Subcutaneous adipose tissue (tissue), 4 donors: Measurements from ENCODE around the gene SLC39A8. TPM values are rescaled to one million over a fixed set of nuclear protein-coding genes. Genes with fewer than 3 reads are reported as not detected.

Source experiments
- total RNA-seq, 4 donors: library from RNA; depleted of rRNA; stranded (reverse); fragments of >200 nt; gene quantifications; one replicate each; pipeline ENCODE4 v1.1.0, GENCODE V29; 2016
- TF ChIP-seq, protein P1 (sequence below): fragments of 450-650 bp; IDR thresholded peaks from one replicate; pipeline ENCODE4 v1.5.1; 2016; ENCODE audit warnings: low read depth, mild to moderate bottlenecking, control low read depth, antibody characterized with exemption, moderate library complexity

Gene SLC39A8
- total RNA-seq, 4 donors from 2014 or later = 8.9 to 56.3 (median 21.4) TPM

DNA sequence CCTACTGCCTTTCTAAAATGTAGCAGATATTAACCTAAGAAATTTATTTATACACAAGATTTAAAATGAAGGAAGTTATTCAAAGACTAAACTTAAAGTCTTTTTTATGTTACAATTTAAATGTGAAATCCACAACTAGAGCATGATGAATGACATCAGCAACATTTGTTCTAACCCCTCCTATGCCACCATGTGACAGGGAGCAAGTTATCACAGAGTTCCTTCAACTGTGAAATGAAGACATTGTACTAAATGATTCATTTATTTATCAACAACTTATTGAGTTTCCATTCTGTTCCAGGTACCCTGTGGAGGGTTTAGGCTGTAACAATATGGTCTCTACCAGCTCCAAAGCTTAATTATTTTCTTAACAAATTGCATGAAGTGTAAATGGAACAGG is 76.9 kb downstream of the SLC39A8 start:
- TF ChIP-seq, protein P1, sequence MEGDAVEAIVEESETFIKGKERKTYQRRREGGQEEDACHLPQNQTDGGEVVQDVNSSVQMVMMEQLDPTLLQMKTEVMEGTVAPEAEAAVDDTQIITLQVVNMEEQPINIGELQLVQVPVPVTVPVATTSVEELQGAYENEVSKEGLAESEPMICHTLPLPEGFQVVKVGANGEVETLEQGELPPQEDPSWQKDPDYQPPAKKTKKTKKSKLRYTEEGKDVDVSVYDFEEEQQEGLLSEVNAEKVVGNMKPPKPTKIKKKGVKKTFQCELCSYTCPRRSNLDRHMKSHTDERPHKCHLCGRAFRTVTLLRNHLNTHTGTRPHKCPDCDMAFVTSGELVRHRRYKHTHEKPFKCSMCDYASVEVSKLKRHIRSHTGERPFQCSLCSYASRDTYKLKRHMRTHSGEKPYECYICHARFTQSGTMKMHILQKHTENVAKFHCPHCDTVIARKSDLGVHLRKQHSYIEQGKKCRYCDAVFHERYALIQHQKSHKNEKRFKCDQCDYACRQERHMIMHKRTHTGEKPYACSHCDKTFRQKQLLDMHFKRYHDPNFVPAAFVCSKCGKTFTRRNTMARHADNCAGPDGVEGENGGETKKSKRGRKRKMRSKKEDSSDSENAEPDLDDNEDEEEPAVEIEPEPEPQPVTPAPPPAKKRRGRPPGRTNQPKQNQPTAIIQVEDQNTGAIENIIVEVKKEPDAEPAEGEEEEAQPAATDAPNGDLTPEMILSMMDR = no peak

DNA sequence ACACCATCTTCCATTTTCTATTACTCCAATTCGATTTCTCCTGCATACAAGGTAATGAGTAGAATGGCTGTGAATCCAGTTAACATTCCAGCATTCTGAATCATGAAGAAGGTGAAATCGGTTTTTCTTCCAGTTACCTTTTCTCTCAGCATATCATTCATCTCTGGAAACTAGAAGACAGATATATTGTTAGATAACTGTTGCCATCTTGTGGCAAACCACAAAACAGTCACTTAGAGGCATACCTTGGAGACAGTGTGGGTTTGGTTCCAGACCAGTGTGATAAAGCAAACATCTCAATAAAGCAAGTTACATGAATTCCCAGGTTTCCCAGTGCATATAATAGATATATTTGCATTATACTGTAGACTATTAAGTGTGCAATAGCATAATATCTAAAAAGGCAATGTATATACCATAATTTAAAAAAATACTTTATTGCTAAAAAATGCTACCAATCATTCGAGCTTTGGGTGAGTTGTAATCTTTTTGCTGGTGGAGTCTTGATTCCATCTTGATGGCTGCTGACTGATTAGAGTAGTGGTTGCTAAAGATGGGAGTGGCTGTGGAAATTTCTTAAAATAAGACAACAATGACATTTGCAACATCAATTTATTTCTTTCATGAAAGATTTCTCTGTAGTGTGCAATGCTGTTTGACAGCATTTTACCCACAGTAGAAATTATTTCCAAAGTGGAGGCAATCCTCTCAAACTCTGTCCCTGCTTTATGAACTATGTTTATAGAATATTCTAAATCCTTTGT is 82.1 kb downstream of the SLC39A8 start:
- TF ChIP-seq, protein P1 = no peak

DNA sequence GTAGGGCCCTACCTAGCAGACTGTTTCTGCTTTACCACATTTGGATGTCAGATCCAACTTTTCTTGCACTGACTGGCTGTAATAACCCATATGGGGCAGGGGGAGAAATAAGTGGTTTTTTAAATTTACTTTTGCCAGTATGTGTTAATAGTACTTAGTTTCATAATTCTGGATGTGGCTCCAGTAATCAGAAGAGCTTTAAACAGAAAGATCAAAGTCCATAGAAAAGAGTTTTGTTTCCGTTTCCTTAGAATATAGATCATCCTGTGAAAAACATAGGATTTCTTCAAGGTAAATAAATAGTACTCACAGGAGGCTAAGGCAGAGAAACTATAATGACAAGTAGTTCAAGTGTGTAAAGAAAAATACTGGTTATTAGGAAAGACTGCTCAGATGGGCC is 85.6 kb downstream of the SLC39A8 start:
- TF ChIP-seq, protein P1 = no peak

DNA sequence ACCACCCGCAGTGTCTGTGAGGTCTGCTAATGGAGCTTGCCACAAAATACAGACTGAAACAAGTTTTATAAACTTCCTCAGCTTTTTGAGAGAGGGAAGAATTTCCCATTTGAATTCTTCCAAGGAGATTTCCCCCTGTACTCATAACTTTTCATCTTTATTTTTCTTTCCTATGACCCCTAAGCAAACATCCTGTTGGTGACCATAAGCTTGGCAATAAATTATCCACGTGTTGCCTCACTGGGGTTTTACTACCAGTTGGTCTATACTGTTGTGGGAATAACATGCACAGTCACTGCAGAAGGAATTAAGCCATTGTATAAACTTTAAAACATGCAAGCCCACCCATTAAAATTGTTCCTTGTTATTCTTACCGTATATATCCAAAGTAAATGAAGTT is 86.2 kb downstream of the SLC39A8 start:
- TF ChIP-seq, protein P1 = no peak

DNA sequence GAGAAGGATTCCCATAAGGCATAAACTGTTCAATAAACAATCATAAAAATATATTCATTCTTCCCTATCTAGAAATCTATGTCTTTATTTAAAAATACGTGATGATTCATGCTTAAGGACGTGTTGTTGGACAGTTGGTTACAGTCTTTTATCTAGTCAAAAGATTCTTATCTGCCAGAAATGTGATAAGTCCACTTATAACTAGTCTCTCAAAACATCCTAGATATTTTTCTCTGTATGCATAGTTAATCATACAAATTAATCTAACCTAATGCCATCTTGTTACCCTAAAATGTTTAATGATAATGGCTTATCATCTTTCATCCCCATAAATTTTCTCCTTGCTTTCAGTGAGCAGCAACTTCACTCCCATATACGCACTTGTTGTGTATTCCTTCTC is 89.0 kb downstream of the SLC39A8 start:
- TF ChIP-seq, protein P1 = no peak

DNA sequence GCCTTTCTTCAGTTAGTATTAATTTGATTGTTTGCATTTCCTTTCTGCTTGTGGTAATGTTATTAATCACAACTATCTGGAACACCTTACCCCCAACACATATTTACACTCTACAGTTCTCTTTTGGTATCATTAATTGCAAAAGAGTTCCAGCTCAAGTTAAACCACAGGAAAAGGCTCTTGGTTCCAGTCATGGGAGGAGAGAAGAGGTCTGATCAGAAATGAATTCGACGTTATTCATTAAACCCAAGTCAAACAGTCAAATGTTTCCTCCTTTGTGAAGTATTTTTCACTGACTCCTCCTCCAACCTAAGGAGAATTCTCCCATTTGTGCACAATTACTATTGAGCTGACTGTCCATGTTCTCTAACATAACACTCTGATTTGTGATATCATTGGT is 91.4 kb downstream of the SLC39A8 start:
- TF ChIP-seq, protein P1 = no peak

DNA sequence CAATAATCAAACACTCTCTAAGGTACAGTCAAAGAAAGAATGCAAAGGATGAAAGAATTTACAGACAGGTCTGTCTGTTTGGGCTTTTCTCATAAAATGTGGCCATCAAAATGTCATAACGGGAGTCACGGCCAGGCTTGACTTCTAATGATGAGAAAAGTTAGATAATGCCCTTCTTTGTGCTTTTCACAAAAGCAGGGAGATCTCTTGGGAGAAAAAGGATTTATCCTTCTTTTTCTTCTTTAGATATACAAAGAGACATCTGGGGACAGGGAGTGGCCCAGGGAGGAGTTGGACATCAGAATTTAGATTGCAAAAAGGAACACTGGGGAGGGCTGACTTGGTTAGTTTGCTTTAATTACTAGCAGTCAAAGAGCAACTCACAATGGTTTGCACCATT is 93.1 kb downstream of the SLC39A8 start:
- TF ChIP-seq, protein P1 = no peak
